ENCODE measurements around the gene GJD3.

DNA sequence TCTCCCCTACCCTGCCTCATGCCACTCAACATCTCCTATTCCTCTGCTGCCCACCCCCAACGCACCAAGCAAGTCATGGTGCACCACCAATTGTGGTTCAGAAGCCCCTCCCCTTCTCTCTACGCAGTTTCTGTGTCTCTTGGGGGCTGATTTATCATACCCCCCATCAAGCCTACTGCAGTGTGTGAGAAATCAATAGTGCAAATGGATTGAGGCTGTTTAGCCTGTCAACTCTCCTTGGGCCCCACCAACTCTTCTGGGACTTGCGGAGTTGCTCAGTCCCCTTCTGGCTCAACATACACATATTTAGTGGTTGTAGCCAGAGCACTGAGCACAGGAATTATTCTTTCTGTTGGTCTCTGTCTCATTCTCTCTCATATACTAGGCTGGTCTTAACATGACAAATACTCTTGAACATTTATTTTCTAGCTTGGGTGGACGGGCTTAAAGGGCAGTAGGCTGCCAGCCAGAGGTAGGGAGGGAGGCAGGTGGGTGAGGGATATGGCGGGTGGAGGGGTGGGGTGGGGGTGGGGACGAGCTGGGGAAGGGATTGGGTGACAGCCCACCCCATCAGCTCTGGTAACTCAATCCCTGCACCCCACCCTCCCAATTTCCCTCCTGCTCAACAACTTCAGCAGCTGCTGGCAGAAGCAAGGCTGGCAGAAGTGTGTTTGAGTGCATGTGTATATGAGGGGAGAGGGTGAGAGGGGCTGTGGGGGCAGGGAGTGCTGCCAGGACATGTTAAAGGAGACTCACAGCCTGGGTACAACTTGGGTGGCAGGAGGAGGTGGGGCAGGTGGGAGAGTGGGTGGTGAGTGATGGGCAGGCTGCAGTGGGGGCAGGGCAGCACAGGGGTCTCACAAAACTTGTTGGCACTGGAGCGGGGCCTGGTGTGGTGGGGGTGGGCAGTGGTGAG is 50.6 kb downstream of the GJD3 start:
- TF ChIP-seq, protein P1, sequence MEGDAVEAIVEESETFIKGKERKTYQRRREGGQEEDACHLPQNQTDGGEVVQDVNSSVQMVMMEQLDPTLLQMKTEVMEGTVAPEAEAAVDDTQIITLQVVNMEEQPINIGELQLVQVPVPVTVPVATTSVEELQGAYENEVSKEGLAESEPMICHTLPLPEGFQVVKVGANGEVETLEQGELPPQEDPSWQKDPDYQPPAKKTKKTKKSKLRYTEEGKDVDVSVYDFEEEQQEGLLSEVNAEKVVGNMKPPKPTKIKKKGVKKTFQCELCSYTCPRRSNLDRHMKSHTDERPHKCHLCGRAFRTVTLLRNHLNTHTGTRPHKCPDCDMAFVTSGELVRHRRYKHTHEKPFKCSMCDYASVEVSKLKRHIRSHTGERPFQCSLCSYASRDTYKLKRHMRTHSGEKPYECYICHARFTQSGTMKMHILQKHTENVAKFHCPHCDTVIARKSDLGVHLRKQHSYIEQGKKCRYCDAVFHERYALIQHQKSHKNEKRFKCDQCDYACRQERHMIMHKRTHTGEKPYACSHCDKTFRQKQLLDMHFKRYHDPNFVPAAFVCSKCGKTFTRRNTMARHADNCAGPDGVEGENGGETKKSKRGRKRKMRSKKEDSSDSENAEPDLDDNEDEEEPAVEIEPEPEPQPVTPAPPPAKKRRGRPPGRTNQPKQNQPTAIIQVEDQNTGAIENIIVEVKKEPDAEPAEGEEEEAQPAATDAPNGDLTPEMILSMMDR (IDR thresholded peaks at IDR 0.05) = no peak
- no peak for TF ChIP-seq POLR2A (IDR thresholded peaks at IDR 0.05)

Data from gastroesophageal sphincter (tissue), 3 donors.